ENCODE measurements around the gene ZNF48.

Gene ZNF48

DNA sequence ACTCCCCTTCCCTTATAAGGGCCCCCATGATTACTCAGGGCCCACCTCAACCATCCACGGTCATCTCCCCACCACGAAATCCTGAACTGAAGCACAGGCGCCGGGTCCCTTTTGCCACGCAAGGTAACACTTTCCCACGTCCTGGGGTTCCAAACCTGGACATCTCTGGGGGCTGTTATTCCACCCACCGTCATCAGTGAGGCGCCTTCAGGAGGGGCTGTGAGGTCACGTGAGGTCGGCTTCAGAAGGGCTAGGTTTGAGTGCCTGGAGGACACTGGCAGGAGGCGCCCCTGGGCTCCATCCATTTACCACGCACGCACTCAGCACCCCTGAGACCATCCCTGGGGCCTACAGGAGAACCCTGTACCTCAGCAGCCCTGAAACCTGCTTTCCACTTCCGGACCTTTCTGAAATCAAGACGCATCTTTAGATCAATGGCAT is 44.2 kb upstream of the ZNF48 start:
- Histone ChIP-seq H3K4me1 (ENCODE audit: insufficient read depth, low read length, severe bottlenecking) (peaks cover 85% of the 10 kb centered on the region), H3K9ac (ENCODE audit: low read length) (peak overlapping the region; percentile 61), H2AFZ (ENCODE audit: low read length) (no peak overlapping the region), H3K9me2 (ENCODE audit: low read depth, low read length) (no peaks in the 10 kb centered on the region), H3K79me2 (ENCODE audit: insufficient read depth, low read length) (peaks cover 10% of the 10 kb centered on the region; the same call in 1 of the 2 replicates), H3K27ac (ENCODE audit: low read depth, low read length, poor library complexity, severe bottlenecking) (peak overlapping the region; percentile 99), H3F3A (ENCODE audit: insufficient read depth, low read length) (peaks cover 7% of the 10 kb centered on the region), H3K36me3 (ENCODE audit: insufficient read depth, low read length) (peaks cover 39% of the 10 kb centered on the region), H3K27me3 (ENCODE audit: insufficient read depth, low read length) (no peaks in the 10 kb centered on the region), H4K20me1 (ENCODE audit: insufficient read depth, low read length) (no peaks in the 10 kb centered on the region), H3K9me3 (ENCODE audit: low read length) (no peaks in the 10 kb centered on the region), H3K4me3 (ENCODE audit: low read depth, low read length, poor library complexity, severe bottlenecking) (peak overlapping the region; percentile 31), H3K4me2 (ENCODE audit: low read length) (peak overlapping the region; percentile 60)
- TF ChIP-seq CTCF (IDR thresholded peaks at IDR 0.05; ENCODE audit: low read length) (no peak), EZH2 (IDR thresholded peaks at IDR 0.05; ENCODE audit: borderline replicate concordance, low read length) (no peak)

GRCh38 chr16:30351586-30352419 is 43.4 kb upstream of the ZNF48 start:
- Histone ChIP-seq H3K27me3 (ENCODE audit: insufficient read depth, low read length) (no peaks in the 10 kb centered on the region), H3K27ac (ENCODE audit: low read depth, low read length, poor library complexity, severe bottlenecking) (peak overlapping the region; percentile 99), H3K4me2 (ENCODE audit: low read length) (peak overlapping the region; percentile 60), H3K4me1 (ENCODE audit: insufficient read depth, low read length, severe bottlenecking) (peaks cover 88% of the 10 kb centered on the region), H4K20me1 (ENCODE audit: insufficient read depth, low read length) (no peaks in the 10 kb centered on the region), H2AFZ (ENCODE audit: low read length) (no peak overlapping the region), H3K36me3 (ENCODE audit: insufficient read depth, low read length) (peaks cover 43% of the 10 kb centered on the region), H3K9me2 (ENCODE audit: low read depth, low read length) (no peaks in the 10 kb centered on the region), H3K4me3 (ENCODE audit: low read depth, low read length, poor library complexity, severe bottlenecking) (peak overlapping the region; percentile 31), H3K79me2 (ENCODE audit: insufficient read depth, low read length) (peaks cover 10% of the 10 kb centered on the region; the same call in 1 of the 2 replicates), H3K9me3 (ENCODE audit: low read length) (no peaks in the 10 kb centered on the region), H3K9ac (ENCODE audit: low read length) (peak overlapping the region; percentile 61), H3F3A (ENCODE audit: insufficient read depth, low read length) (peaks cover 7% of the 10 kb centered on the region)
- no peak for TF ChIP-seq CTCF (IDR thresholded peaks at IDR 0.05; ENCODE audit: low read length)
- no peak for TF ChIP-seq EZH2 (IDR thresholded peaks at IDR 0.05; ENCODE audit: borderline replicate concordance, low read length)

DNA sequence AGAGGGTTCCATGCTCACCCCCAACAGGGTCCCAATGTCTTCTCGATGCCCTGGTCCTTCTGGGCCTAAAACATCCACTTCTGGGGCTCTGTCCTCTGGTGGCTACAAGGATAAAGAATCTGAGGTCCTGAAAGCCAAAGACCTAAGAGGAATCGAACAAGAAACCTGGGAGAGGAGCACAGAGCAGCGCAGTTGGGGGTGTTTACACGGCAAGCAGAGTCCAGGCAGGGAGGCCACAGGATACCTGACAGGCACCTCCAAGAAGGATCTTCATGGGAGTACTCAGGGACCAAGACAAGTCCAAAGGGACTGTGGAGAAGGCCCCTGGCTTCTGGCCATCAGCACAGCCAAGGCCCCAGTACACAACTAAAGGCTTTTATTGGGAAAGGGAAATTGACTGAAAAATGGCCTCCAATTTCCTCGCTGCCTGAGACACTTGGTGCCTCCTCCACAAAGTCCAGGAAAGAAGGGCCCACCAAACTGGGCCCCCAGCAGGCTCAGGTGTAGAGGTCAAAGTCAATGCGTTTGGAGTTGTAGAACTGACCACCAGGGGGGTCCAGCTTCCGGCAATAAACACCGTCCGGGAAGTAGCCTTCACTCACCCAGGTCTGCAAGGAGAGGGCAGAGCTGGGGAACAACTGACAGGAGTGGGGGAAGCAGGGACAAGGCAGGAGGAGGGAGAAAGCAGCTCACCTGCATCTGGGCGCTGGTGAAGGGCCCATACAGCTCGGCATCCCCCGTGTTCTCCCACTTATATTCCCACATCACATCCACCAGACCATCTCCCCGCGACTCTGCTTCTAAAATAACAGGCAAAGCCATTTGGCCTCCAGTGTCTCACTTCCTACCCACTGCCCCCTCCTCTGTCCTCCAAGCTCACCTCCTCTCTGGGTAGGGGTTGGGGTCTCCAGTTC is 42.5 kb upstream of the ZNF48 start:
- no peaks in the 10 kb centered on the region for H3K27me3 ChIP-seq (ENCODE audit: insufficient read depth, low read length)
- peak overlapping the region; percentile 99 for H3K27ac ChIP-seq (ENCODE audit: low read depth, low read length, poor library complexity, severe bottlenecking)
- H3K9me2 ChIP-seq (ENCODE audit: low read depth, low read length) = no peaks in the 10 kb centered on the region
- no peaks in the 10 kb centered on the region for H3K9me3 ChIP-seq (ENCODE audit: low read length)
- H3F3A ChIP-seq (ENCODE audit: insufficient read depth, low read length) = peaks cover 7% of the 10 kb centered on the region
- no peaks in the 10 kb centered on the region for H4K20me1 ChIP-seq (ENCODE audit: insufficient read depth, low read length)
- peak overlapping the region; percentile 87 for H3K4me2 ChIP-seq (ENCODE audit: low read length)
- TF ChIP-seq CTCF (IDR thresholded peaks at IDR 0.05; ENCODE audit: low read length) (peak; percentile 41; the same call in 1 of the 2 replicates), EZH2 (IDR thresholded peaks at IDR 0.05; ENCODE audit: borderline replicate concordance, low read length) (no peak)
- no peak overlapping the region for H3K9ac ChIP-seq (ENCODE audit: low read length)
- H3K36me3 ChIP-seq (ENCODE audit: insufficient read depth, low read length) = peaks cover 52% of the 10 kb centered on the region
- H3K4me3 ChIP-seq (ENCODE audit: low read depth, low read length, poor library complexity, severe bottlenecking) = peak overlapping the region; percentile 94
- peaks cover 84% of the 10 kb centered on the region for H3K4me1 ChIP-seq (ENCODE audit: insufficient read depth, low read length, severe bottlenecking)
- H3K79me2 ChIP-seq (ENCODE audit: insufficient read depth, low read length) = peaks cover 10% of the 10 kb centered on the region; the same call in 1 of the 2 replicates
- H2AFZ ChIP-seq (ENCODE audit: low read length) = no peak overlapping the region
